Hippocampal formation (tissue), 2 donors: Measurements from ENCODE around the gene CHRD.

Experiments
- DNase-seq, 2 donors: peaks; one replicate each; lab custom pipeline; 2025; lab: John Stamatoyannopoulos, UW

Gene CHRD

DNA sequence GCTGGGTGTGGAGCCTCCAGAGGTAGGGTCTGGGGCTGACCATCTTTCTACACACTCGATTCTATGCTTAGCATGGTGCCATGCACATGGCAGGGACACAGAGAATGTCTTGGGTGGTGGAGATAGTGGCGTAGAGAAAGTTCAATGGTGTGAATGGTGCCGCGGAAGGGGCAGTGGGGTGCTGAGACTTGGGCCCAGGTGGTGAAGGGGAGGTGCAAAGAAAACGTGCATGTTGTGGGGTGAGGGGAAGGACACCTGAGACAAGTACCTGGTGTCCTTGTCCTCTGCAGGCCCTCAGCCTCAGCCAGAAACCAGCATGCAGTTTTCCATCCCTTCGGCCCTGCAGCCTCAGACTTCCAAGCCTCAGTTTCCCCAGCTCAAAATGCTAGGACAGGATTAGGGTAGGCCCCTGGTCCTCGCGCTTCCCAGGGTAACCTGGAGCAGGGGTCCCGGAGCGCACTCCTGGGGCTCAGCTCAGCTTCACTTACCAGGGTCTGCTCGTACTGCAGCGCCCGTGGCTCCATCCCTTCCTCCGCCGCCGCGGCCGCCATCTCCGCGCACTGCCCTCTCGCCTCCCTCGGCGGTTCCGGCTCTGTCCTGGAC, 18.8 kb upstream of the CHRD start:
- DNase-seq = no peak

- peak; percentile 61 to 71 for DNase-seq
These were observed 18.3 kb upstream of the CHRD start, which contains the start of the genes CLCN2 and POLR2H for GRCh38 chr3:184361532-184361931. CLCN2 (minus strand) TSS chr3:184361605; CDS start chr3:184361479, 126 bp downstream. POLR2H (plus strand) TSS chr3:184361710; CDS start chr3:184363493, 1,783 bp downstream.

- DNase-seq = peak; percentile 82 to 85
These were observed 17.8 kb upstream of the CHRD start for GRCh38 chr3:184361932-184362667.

DNA sequence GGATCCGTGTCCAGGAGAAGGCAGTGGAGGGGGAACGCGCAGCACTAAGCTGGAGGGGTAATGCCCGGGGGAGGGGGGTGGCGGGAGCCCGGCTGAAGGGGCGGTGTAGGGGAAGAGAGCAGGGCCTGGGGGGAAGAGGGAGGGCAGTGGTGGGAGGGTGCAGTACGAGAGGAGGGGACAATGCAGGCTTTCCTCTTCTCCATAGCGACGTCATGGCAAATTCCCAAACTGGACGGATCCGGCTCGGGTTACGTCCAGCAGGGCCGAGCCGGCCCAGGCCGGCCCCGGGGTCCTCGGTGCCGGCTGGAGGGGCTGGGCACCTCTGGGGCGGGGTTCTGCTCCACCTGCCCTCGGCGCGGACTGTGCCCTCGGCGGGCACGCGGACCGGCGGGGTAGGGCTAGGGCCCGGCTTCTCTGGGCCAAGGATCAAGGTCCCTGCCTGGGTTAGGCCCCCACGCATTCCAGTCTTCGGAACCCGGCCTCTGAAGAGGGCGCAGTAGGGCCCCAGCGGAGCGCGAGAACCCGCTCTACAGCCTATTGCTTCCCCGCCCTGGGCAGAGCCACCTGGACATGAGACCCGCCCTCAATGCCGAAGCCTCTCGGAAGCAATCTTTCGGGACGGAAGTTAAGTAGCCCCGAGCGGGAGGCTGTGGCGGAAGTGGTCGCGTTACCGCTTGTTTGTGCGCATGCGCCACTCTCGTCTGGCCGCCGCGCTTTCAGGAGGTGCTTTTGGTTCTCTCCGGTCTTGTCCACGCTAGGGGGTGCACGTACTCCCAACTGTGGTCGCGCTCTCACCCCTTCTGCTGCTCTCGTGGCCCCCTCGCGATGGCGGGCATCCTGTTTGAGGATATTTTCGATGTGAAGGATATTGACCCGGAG, 16.9 kb upstream of the CHRD start:
- peak; percentile 90 to 94 for DNase-seq

GRCh38 chr3:184366619-184367289, 13.1 kb upstream of the CHRD start:
- DNase-seq = no peak

GRCh38 chr3:184368116-184368515, 11.7 kb upstream of the CHRD start:
- no peak for DNase-seq

- DNase-seq = peak in 1 of 2 donors; percentile 19
These were observed 11.2 kb upstream of the CHRD start for GRCh38 chr3:184368586-184369183.

GRCh38 chr3:184371570-184372018, 8.3 kb upstream of the CHRD start:
- peak; percentile 73 to 81 for DNase-seq

- no peak for DNase-seq
These were observed 7.5 kb upstream of the CHRD start for GRCh38 chr3:184372296-184372821.

- no peak for DNase-seq
These were observed 6.9 kb upstream of the CHRD start for GRCh38 chr3:184372911-184373310.

DNA sequence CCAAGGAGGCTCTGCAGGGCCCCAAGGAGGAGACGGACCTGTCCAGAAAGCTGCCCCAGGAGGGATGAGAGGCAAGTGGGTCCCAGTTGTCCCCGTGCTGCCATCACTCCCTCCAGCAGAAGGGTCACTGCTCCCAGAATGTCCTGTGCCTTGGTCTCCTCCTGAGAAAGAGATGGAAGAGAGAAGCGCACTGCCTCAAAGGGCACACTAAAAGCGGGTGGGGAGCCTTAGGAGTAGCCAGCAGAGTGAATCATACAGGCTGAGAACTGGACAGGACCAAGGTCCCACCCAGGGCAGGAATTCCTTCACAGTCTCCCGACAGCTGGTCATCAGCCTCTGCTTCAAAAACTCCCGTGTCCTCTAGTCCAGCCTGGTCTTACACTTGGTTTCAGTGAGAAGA, 6.4 kb upstream of the CHRD start:
- DNase-seq = no peak

- no peak for DNase-seq
These were observed 4.0 kb upstream of the CHRD start for GRCh38 chr3:184375747-184376461.

DNA sequence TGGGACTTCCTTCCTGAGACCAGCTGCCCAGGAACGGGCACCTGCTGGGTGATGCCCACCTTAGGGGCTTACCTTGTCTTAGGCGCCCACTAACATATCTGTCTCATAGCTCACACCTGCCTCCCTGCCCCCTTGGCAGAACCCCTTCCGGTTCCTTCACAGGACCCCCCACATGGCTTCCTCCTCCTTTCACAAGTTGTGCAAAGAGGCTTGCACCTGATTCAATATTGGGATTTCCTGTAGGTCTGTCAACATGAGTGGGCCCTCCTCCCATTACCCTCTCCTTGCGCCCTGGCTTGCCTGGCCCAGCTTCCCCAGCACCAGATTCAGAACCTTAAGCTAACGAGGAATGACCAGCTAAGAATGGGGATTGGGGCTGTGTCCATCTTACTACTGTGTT, 2.5 kb upstream of the CHRD start:
- DNase-seq = no peak

DNA sequence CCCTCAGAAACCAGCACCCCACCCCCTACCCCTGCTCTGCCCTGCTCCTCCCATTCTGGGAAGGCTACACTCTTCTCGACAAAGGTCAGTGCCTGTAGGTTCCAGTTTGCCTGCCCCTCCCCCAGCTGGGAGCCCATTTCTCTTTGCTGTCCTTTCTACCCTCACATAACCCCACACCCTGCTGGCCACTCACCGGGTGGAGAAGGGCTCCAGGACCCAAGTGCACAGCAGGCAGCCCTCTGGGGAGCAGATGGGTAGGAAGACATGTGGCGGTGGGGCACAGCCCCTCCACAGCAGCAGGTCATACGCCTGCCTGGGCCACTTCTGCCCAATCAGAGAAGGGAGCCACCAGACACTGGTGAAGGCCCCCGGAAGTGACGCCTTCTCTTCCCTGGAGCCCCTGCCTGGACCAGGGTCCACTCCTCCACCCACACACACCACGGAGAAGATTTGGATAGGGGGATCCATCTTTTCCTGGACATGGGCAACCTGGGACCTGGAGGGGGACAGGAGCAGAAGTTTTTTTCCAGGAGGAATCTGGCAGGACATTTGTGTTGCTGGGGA, 1.9 kb upstream of the CHRD start, which contains the start of gene THPO:
Gene THPO, minus strand, starts transcription at position 326 of the 564 bp plus-strand sequence. CDS start 1,948 bp downstream, outside the sequence.
- DNase-seq = no peak

DNA sequence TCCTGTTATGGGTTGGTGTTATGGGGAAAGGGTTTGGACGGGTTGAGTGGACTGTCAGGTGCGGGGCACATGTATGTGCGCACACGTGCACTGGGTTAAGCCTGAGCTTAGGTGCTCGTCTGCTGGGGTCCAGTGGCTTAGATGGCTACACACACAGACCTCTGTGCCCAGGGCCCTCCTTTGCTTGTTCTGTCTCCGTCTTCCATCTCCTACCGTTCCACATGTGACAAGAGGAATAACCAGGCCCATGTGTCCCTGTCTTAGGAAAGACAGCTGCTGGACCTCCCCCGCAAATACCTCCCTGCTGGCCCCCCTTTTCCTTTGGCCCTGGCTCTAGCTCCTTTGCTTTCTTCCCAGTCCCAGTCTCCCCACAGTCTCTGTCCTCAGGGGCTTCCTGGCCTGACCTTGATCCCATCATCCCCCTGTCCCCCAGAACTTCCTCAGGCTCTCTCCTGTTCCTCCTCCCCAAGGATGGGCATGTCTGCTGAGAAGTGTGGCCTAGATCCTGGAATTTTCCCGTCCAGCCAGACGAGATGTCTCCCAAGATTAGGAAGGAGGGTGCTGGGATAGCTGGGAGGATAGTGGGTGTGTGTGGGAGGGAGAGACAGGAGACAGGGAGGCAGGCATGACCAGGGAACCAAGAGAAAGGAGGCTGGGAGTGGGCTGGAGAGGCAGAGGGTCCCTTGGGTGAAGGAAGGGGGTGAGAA, 1.1 kb upstream of the CHRD start:
- no peak for DNase-seq

DNA sequence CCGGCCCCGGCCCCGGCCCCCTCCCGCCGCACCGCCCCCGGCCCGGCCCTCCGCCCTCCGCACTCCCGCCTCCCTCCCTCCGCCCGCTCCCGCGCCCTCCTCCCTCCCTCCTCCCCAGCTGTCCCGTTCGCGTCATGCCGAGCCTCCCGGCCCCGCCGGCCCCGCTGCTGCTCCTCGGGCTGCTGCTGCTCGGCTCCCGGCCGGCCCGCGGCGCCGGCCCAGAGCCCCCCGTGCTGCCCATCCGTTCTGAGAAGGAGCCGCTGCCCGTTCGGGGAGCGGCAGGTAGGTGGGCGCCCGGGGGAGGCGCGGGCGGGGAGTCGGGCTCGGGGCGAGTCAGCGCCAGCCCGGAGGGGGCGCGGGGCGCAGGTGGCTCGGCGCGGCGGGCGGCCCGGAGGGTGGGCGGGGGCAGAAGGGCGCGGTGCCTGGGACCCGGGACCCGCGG, 352 bp downstream of the CHRD start:
- DNase-seq = peak; percentile 9 to 17

DNA sequence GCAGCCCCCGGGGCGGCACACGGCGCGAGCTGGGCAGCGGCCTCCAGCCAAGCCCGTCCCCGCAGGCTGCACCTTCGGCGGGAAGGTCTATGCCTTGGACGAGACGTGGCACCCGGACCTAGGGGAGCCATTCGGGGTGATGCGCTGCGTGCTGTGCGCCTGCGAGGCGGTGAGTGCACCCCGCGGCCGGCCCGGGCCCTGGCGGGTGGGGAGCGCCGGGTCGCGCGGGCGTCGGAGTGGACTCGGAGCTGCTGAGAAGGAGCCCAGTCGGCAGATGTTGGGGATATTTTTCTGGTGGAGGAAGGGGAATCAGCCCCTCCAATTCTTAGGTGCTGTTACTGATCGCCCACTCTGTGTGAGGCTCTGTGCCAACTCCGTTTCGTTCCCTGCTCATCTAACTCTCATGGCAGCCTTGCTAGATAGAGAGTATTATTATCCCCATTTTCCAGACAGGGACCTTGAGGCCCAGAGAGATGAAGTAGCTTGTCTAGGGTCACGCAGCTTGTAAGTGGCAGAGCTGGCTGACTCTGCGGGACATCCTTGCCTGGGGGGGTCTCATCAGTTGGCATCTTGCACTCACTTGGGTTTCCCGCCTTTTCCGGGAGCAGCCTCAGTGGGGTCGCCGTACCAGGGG, 890 bp downstream of the CHRD start:
- no peak for DNase-seq
